Measurements from ENCODE around the gene RABGEF1.

DNA sequence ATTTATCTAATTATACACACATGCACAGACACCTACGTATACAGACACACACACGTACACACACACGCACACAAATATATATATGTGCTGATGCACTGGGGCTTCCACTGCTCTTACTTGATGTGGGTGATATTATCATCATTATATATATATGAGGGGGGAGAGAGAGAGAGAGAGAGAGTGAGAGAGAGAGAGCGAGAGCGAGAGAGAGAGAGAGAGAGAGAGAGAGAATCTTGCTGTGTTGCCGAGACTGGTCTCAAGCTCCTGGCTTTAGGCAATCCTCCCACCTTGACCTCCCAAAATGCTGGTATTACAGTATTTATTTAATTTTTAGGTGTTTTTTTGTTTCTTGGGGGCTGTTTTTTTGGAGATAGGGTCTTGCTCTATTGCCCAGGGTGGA lies 3.6 kb upstream of the RABGEF1 start:
- no peak for TF ChIP-seq EZH2phosphoT487 (IDR thresholded peaks at IDR 0.05; ENCODE audit: low read depth)
- TF ChIP-seq, protein P1, sequence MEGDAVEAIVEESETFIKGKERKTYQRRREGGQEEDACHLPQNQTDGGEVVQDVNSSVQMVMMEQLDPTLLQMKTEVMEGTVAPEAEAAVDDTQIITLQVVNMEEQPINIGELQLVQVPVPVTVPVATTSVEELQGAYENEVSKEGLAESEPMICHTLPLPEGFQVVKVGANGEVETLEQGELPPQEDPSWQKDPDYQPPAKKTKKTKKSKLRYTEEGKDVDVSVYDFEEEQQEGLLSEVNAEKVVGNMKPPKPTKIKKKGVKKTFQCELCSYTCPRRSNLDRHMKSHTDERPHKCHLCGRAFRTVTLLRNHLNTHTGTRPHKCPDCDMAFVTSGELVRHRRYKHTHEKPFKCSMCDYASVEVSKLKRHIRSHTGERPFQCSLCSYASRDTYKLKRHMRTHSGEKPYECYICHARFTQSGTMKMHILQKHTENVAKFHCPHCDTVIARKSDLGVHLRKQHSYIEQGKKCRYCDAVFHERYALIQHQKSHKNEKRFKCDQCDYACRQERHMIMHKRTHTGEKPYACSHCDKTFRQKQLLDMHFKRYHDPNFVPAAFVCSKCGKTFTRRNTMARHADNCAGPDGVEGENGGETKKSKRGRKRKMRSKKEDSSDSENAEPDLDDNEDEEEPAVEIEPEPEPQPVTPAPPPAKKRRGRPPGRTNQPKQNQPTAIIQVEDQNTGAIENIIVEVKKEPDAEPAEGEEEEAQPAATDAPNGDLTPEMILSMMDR (IDR thresholded peaks at IDR 0.05; ENCODE audit: low read depth, low read length): no peak
